ENCODE data around the gene THBD.

THBD gene

GRCh38 chr20:23052904-23053303 is 3.4 kb upstream of the THBD start:
- TF ChIP-seq, protein P1, sequence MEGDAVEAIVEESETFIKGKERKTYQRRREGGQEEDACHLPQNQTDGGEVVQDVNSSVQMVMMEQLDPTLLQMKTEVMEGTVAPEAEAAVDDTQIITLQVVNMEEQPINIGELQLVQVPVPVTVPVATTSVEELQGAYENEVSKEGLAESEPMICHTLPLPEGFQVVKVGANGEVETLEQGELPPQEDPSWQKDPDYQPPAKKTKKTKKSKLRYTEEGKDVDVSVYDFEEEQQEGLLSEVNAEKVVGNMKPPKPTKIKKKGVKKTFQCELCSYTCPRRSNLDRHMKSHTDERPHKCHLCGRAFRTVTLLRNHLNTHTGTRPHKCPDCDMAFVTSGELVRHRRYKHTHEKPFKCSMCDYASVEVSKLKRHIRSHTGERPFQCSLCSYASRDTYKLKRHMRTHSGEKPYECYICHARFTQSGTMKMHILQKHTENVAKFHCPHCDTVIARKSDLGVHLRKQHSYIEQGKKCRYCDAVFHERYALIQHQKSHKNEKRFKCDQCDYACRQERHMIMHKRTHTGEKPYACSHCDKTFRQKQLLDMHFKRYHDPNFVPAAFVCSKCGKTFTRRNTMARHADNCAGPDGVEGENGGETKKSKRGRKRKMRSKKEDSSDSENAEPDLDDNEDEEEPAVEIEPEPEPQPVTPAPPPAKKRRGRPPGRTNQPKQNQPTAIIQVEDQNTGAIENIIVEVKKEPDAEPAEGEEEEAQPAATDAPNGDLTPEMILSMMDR (IDR thresholded peaks at IDR 0.05) = no peak
- DNase-seq (ENCODE audit: low spot score) = no peak
- Histone ChIP-seq H3K27ac (no peak overlapping the region), H3K4me3 (no peak overlapping the region)

- TF ChIP-seq, protein P1 (IDR thresholded peaks at IDR 0.05) = peak; percentile 75
- Histone ChIP-seq H3K4me3 (peak overlapping the region; percentile 81), H3K27ac (peak overlapping the region; percentile 89 to 95)
- DNase-seq (ENCODE audit: low spot score) = peak; percentile 93
Measured at GRCh38 chr20:23050847-23051627, 1.6 kb upstream of the THBD start.

GRCh38 chr20:23050076-23050838 is 785 bp upstream of the THBD start:
- TF ChIP-seq, protein P1 (IDR thresholded peaks at IDR 0.05) = no peak
- peak; percentile 89 for DNase-seq (ENCODE audit: low spot score)
- H3K4me3 ChIP-seq = peak overlapping the region; percentile 81
- H3K27ac ChIP-seq = peak overlapping the region; percentile 89 to 95

DNA sequence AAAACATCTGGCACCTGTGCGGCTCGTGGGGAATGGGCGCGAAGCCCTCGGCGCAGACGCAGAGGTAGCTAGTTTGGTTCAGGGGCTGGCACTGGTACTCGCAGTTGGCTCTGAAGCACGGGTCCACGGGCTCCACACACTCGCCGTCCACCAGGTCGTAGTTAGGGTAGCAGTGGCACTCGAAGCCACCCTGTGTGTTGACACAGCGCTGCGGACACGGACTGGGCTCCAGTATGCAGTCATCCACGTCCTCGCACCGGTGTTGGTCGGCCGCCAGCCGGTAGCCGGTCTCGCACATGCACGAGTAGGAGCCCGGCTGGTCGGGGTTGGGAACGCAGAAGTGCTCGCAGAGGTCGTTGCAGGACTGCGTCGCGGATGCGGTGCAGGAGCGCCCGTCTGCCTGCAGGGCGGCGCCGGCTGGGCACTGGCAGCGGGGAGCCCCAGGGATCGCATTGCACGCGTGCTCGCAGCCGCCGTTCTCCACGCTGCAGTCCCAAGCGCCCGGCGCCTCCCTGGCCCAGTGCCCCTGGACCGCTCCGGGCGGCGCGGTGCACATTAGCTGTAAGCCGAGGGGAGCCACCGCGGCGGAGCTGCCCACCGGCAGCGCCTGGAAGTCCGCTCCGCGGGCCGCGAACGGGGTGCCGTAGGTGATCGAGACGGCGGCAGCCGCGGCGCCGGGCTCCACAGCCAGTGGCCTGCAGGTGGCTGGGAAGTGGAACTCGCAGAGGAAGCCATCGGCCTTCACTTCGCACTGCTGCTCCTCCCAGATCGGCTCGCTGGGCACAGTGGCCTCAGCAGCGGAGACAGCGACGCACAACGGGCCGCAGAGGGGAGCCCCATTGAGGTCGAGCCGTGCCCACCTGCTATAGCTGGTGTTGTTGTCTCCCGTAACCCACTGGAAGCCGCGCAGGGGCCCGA is 930 bp downstream of the THBD start:
- H3K27ac ChIP-seq = peak overlapping the region; percentile 89 to 95
- TF ChIP-seq, protein P1 (IDR thresholded peaks at IDR 0.05) = peak; percentile 43
- H3K4me3 ChIP-seq = peak overlapping the region; percentile 81
- DNase-seq (ENCODE audit: low spot score) = peak; percentile 80

GRCh38 chr20:23047738-23048214 is 1.7 kb downstream of the THBD start:
- TF ChIP-seq, protein P1 (IDR thresholded peaks at IDR 0.05) = no peak
- peak overlapping the region; percentile 81 for H3K4me3 ChIP-seq
- DNase-seq (ENCODE audit: low spot score) = peak; percentile 73
- H3K27ac ChIP-seq = peak overlapping the region in 1 of 2 donors; percentile 95

DNA sequence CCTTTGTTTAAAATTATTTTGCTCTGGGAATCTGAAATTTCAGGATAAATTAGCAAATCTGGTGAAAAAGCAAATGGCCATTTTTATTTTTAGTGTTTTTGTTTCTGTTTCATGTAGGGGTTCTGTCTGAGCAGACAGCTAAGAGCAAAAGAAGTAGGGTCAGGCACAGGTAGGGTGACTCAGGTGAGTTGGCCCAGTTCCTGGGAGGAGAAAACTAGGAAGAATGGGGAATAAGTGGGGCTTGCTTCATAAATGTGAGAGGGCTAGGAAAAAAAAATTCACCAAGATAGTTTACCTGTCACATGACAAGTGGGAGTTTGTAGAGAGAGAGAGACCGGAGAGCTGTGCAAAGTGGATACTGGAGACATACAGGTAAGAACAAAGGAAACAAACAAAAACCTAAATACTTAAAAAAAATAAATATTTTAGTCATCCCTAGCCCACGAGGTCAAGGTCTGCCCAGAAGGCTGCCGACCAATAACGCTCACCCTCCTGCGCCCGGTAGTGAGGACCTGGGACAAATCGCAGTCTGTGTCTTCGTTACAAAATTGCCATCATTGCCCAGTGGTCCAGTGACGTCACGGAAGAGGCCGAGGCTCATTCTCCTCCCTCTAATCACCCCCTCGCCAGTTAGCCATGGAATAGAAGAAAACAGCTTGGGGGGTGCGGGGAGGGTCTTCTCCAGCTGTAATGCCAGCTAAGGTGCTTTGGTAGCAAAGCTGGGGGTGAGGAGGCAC is 2.3 kb downstream of the THBD start:
- peak overlapping the region; percentile 81 for H3K4me3 ChIP-seq
- H3K27ac ChIP-seq = peak overlapping the region in 1 of 2 donors; percentile 95
- TF ChIP-seq, protein P1 (IDR thresholded peaks at IDR 0.05) = no peak
- no peak for DNase-seq (ENCODE audit: low spot score)

Measured in coronary artery (tissue), 2 donors.